Measurements from ENCODE around the gene IDH3B.

Gene IDH3B

DNA sequence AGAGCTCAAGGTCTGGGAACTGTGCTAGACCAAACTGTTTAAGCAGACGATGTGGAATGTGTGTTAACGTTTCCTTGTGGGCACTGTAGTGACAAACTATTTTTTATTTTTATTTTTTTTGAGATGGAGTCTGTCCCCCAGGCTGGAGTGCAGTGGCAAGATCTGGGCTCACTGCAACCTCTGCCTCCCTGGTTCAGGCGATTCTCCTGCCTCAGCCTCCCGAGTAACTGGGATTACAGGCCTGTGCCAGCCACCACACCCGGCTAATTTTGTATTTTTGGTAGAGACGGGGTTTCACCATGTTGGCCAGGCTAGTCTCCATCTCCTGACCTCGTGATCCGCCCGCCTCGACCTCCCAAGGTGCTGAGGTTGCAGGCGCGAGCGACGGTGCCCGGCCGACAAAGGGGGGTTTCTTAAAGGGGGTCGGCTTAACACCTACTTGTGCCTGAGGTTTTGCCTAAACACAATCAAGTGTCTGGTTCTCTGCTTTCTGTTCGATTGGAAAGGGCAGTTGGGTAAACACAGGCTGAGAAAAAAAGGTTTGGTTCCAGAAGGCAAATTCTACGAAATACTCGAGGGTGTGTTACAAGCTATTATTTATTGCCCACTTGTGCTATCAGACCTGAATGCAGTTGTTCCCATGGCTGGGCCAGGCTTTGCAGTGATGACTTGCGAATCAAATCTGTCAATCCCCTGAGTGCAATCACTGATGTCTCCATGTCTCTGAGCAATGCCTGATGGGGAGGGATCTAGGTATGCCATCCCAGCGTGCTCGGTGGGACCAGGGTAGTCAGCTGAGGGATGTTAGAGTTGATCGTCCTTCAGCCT lies 10.2 kb downstream of the IDH3B start:
- Histone ChIP-seq H3K18ac (ENCODE audit: low read depth in 1 of 2, low read length in 2 of 2) (no peak overlapping the region), H3K36me3 (ENCODE audit: control insufficient read depth in 1 of 2, insufficient read depth in 2 of 2, low read depth in 1 of 2, low read length in 2 of 2) (peaks cover 48 to 50% of the 10 kb centered on the region in 2 experiments), H3K27ac (ENCODE audit: low read length, poor library complexity, severe bottlenecking) (peak overlapping the region; percentile 45), H2AK5ac (ENCODE audit: low read length, severe bottlenecking) (no peak overlapping the region), H2BK120ac (ENCODE audit: low read depth, low read length) (no peak overlapping the region), H2BK15ac (ENCODE audit: low read depth, poor library complexity, severe bottlenecking) (no peak overlapping the region), H4K8ac (ENCODE audit: low read length) (no peak overlapping the region), H2AFZ (ENCODE audit: low read depth, low read length) (no peak overlapping the region), H3K4me3 (ENCODE audit: insufficient read depth in 1 of 2, low read depth in 1 of 2, low read length in 2 of 2) (peak overlapping the region; percentile 97 to 99), H3K27me3 (ENCODE audit: control insufficient read depth in 1 of 2, insufficient read depth in 1 of 2, low read length in 2 of 2) (no peaks in the 10 kb centered on the region), H4K91ac (ENCODE audit: low read length) (no peak overlapping the region), H3K4ac (ENCODE audit: low read depth in 1 of 2, low read length in 2 of 2) (no peak overlapping the region), H2BK12ac (ENCODE audit: low read length in 2 of 2) (no peak overlapping the region), H3K79me1 (replicated peaks; ENCODE audit: low read length, poor library complexity, severe bottlenecking) (peaks cover 22% of the 10 kb centered on the region), H3K4me1 (ENCODE audit: control insufficient read depth, insufficient read depth, low read depth, low read length) (peaks cover 12% of the 10 kb centered on the region), H3K9ac (ENCODE audit: low read length) (peak overlapping the region; percentile 96), H3K14ac (ENCODE audit: low read length in 2 of 2) (no peak overlapping the region), H2BK5ac (ENCODE audit: low read depth, low read length, poor library complexity, severe bottlenecking) (no peak overlapping the region), H3K9me3 (ENCODE audit: control insufficient read depth, low read length) (no peaks in the 10 kb centered on the region), H3K4me2 (ENCODE audit: low read length, poor library complexity, severe bottlenecking) (peak overlapping the region; percentile 91), H3K23ac (ENCODE audit: low read length in 2 of 2) (peak overlapping the region in 1 of 2 experiments; percentile 65)
- no peak for DNase-seq
- 25% methylated on average over 24 of the region's 24 CpGs for WGBS

GRCh38 chr20:2652724-2653555 lies 11.1 kb downstream of the IDH3B start:
- peak overlapping the region in 1 of 2 experiments; percentile 99 for H3K23ac ChIP-seq (ENCODE audit: low read length in 2 of 2)
- peak overlapping the region; percentile 91 for H3K4me2 ChIP-seq (ENCODE audit: low read length, poor library complexity, severe bottlenecking)
- H3K36me3 ChIP-seq (ENCODE audit: control insufficient read depth in 1 of 2, insufficient read depth in 2 of 2, low read depth in 1 of 2, low read length in 2 of 2): peaks cover 40 to 42% of the 10 kb centered on the region in 2 experiments
- H2BK15ac ChIP-seq (ENCODE audit: low read depth, poor library complexity, severe bottlenecking): peak overlapping the region; percentile 35
- H3K9ac ChIP-seq (ENCODE audit: low read length): peak overlapping the region; percentile 96
- H3K14ac ChIP-seq (ENCODE audit: low read length in 2 of 2): peak overlapping the region in 1 of 2 experiments; percentile 97
- H3K79me1 ChIP-seq (replicated peaks; ENCODE audit: low read length, poor library complexity, severe bottlenecking): peaks cover 22% of the 10 kb centered on the region
- peak overlapping the region; percentile 96 for H4K91ac ChIP-seq (ENCODE audit: low read length)
- peak overlapping the region; percentile 97 to 99 for H3K4me3 ChIP-seq (ENCODE audit: insufficient read depth in 1 of 2, low read depth in 1 of 2, low read length in 2 of 2)
- H3K18ac ChIP-seq (ENCODE audit: low read depth in 1 of 2, low read length in 2 of 2): peak overlapping the region; percentile 91 to 100
- H2AFZ ChIP-seq (ENCODE audit: low read depth, low read length): peak overlapping the region; percentile 66
- peak overlapping the region; percentile 80 for H3K27ac ChIP-seq (ENCODE audit: low read length, poor library complexity, severe bottlenecking)
- H3K4ac ChIP-seq (ENCODE audit: low read depth in 1 of 2, low read length in 2 of 2): peak overlapping the region; percentile 91 to 95
- 1% methylated on average over 44 of the region's 56 CpGs for WGBS
- peaks cover 12% of the 10 kb centered on the region for H3K4me1 ChIP-seq (ENCODE audit: control insufficient read depth, insufficient read depth, low read depth, low read length)
- H3K27me3 ChIP-seq (ENCODE audit: control insufficient read depth in 1 of 2, insufficient read depth in 1 of 2, low read length in 2 of 2): no peaks in the 10 kb centered on the region
- no peaks in the 10 kb centered on the region for H3K9me3 ChIP-seq (ENCODE audit: control insufficient read depth, low read length)
- H2AK5ac ChIP-seq (ENCODE audit: low read length, severe bottlenecking): peak overlapping the region; percentile 7
- peak; percentile 37 for DNase-seq
- peak overlapping the region; percentile 97 for H4K8ac ChIP-seq (ENCODE audit: low read length)
- H2BK5ac ChIP-seq (ENCODE audit: low read depth, low read length, poor library complexity, severe bottlenecking): peak overlapping the region; percentile 75
- peak overlapping the region; percentile 43 for H2BK120ac ChIP-seq (ENCODE audit: low read depth, low read length)
- H2BK12ac ChIP-seq (ENCODE audit: low read length in 2 of 2): peak overlapping the region in 1 of 2 experiments; percentile 29

GRCh38 chr20:2651772-2652723 lies 12.0 kb downstream of the IDH3B start, which contains the start of gene NOP56:
TSS of gene NOP56 (plus strand) at chr20:2652632. CDS start at chr20:2652661, 29 bp downstream.
- H2BK120ac ChIP-seq (ENCODE audit: low read depth, low read length): peak within 1 kb of the TSS; percentile 84
- H3K27ac ChIP-seq (ENCODE audit: low read length, poor library complexity, severe bottlenecking): peak within 1 kb of the TSS; percentile 80
- H2AK5ac ChIP-seq (ENCODE audit: low read length, severe bottlenecking): peak within 1 kb of the TSS; percentile 7
- peaks cover 12% of the 10 kb centered on the region for H3K4me1 ChIP-seq (ENCODE audit: control insufficient read depth, insufficient read depth, low read depth, low read length)
- no peaks in the 10 kb centered on the region for H3K9me3 ChIP-seq (ENCODE audit: control insufficient read depth, low read length)
- peak within 1 kb of the TSS; percentile 35 for H2BK15ac ChIP-seq (ENCODE audit: low read depth, poor library complexity, severe bottlenecking)
- H3K4me3 ChIP-seq (ENCODE audit: insufficient read depth in 1 of 2, low read depth in 1 of 2, low read length in 2 of 2): peak within 1 kb of the TSS; percentile 97 to 99
- peak within 1 kb of the TSS; percentile 96 for H4K91ac ChIP-seq (ENCODE audit: low read length)
- H3K9ac ChIP-seq (ENCODE audit: low read length): peak within 1 kb of the TSS; percentile 96
- peak within 1 kb of the TSS; percentile 91 for H3K4me2 ChIP-seq (ENCODE audit: low read length, poor library complexity, severe bottlenecking)
- DNase-seq: peak; percentile 92
- peak within 1 kb of the TSS; percentile 75 for H2BK5ac ChIP-seq (ENCODE audit: low read depth, low read length, poor library complexity, severe bottlenecking)
- peaks cover 32 to 33% of the 10 kb centered on the region in 2 experiments for H3K36me3 ChIP-seq (ENCODE audit: control insufficient read depth in 1 of 2, insufficient read depth in 2 of 2, low read depth in 1 of 2, low read length in 2 of 2)
- H3K79me1 ChIP-seq (replicated peaks; ENCODE audit: low read length, poor library complexity, severe bottlenecking): peaks cover 22% of the 10 kb centered on the region
- peak within 1 kb of the TSS in 1 of 2 experiments; percentile 97 for H3K14ac ChIP-seq (ENCODE audit: low read length in 2 of 2)
- WGBS: under 1% methylated on average over 92 of the region's 101 CpGs
- peak within 1 kb of the TSS in 1 of 2 experiments; percentile 99 for H3K23ac ChIP-seq (ENCODE audit: low read length in 2 of 2)
- H3K18ac ChIP-seq (ENCODE audit: low read depth in 1 of 2, low read length in 2 of 2): peak within 1 kb of the TSS; percentile 91 to 100
- H4K8ac ChIP-seq (ENCODE audit: low read length): peak within 1 kb of the TSS; percentile 97
- peak within 1 kb of the TSS in 1 of 2 experiments; percentile 29 for H2BK12ac ChIP-seq (ENCODE audit: low read length in 2 of 2)
- H3K27me3 ChIP-seq (ENCODE audit: control insufficient read depth in 1 of 2, insufficient read depth in 1 of 2, low read length in 2 of 2): no peaks in the 10 kb centered on the region
- H3K4ac ChIP-seq (ENCODE audit: low read depth in 1 of 2, low read length in 2 of 2): peak within 1 kb of the TSS; percentile 91 to 95
- peak within 1 kb of the TSS; percentile 89 for H2AFZ ChIP-seq (ENCODE audit: low read depth, low read length)

Measured in mesenchymal stem cell (in vitro differentiated cells and primary cell).